Muscle of back (tissue), 11 donors: Measurements from ENCODE around the gene COL6A3. TPM values are rescaled to one million over a fixed set of nuclear protein-coding genes. Genes with fewer than 3 reads are reported as not detected.

Experiments used
- DNase-seq, 3 donors: peaks; one replicate each; pipeline versions ENCODE4 v3.0.0 to v3.0.0-alpha.2; 2013
- polyA plus RNA-seq, 10 donors: library from polyadenylated mRNA; unstranded; fragments of 120-200 nt; gene quantifications; one replicate each; pipeline ENCODE4 v1.2.1, GENCODE V29; 2013; ENCODE audit not compliant: insufficient read length in 10 of 10

Gene COL6A3
- polyA plus RNA-seq, 10 donors: 229 to 489 (median 278) TPM

DNA sequence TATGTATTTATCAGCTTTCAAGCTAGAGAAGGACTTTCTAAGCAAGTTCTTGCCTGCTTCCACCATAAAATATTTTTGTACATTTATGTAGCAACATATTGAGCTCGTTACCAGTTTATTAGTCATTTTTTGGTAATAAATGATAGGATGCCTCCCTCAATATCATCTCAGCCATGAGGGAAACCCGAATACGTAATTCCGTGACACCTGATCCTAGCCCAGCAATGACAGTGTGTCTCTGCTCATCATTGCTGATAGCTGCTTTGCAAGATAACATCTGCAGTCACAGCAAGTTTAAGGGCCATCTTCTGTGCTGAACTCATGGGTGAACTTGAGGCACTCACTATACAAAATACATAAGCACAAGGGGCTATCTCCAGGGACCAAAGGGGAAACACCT lies 62.2 kb downstream of the COL6A3 start:
- DNase-seq: no peak

DNA sequence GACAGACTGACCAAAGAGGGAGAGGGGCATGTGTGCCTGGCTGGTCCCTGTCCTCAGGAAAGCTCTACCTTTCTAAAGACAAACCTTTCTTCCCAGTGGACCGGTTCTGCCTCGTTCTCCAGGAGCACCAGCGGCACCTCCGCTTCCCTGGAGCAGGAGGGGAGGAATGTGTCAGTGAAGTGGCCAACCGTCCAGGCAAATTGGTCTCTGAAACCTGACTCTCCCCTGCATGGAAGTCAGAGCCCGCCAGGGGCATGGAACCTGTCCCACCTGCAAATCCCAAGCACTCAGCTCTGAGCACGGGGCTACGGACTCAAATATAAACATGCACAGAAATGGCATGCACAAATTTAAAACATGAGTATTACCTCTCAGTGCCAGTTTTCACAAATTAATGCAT lies 62.9 kb downstream of the COL6A3 start:
- DNase-seq: no peak

DNA sequence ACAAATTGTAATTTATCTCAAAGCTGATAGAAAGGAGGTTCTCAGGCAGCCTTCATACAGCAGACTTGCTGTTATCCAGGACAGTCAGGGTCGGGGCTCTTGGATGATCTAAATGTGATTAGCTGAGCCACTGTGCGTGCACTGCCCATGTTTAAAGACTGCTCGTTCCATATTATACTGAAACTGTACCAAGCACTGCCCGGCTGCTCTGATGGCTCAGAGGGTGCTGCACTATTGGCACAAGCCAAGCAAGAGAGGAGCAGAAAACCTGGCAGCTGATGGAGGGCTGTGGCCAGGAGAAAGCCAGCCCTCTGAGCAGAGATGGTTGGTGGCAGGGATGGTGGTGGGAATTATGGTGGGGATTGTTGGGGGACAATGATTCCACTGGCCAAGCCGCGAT lies 63.4 kb downstream of the COL6A3 start:
- DNase-seq: no peak

DNA sequence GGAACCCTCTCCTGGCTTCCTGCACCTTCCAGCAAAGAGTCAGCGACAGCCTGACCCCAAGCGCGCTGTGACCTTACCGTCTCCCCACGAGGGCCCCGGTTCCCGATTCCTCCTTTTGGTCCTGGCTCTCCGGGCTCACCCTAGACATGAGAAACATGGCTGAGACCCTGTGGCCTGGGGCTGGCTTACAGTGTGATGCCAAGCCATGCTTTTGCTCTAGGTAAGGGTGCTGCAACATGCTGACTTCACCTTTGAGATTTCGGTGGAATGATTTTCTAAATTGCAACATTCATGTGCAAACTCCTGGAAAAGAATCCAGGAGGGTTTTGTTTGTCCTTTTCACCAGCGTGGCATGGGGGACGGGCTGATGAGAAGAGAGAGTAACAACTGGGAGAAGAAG lies 63.9 kb downstream of the COL6A3 start:
- DNase-seq: no peak

DNA sequence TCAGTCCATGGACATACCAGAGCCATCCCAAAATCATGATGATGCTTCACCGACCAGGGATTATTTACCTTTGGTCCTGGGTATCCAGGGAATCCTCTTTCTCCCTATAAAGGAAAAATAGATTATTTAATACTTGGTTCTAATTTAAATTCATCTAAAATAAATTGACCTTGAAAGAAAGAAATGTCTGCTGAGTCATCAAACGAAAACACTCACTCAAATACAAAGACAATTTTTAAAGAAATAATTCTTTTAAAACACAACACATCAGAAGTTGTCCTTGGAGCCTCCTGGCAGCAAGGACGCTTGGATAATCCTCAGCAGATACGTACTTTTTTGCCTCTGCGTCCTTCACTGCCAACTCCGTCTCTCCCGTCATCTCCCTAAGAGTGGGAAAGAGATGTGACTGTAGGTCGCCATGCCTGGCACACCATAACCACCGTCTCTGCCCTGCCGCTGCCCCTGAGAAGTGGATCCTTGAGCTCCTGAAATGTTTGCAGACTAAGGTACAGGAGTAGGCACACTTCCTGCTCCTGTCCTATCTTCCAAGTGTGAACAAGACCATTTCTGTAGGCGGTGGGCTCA lies 65.6 kb downstream of the COL6A3 start:
- DNase-seq: no peak

DNA sequence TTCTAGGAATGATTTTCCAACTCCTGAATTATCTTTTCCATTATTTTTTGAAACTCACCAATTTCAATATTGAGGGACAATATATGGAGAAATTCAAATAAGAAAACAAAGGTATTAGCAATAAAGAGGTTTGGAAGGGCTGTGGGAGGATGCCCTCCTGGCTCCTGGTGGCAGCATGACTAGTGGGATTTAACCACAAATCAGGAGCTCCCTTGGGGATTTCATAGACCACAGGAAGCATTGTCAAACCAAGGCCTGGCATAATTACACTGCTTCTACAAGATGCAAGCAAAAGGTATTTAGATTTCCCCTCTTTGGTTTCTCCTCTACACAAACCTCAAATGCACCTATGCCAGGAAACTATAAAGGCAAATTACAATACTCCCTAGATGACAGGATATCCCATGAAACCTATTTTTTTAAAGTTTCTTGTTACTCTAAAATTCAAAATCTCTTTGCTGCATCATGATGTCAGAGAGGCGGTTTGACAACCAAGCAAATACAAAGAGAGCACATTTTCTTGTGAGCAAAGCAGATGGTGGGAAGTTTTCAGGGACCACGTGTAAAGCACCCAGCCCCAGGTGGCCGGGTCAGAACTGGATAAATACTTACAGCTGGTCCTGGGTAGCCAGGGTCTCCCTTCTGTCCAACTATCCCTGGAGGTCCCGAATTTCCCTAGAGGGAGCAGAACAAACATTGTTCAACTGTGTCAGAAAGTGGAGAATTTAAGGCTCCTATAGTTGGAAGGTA lies 67.9 kb downstream of the COL6A3 start:
- DNase-seq: no peak

DNA sequence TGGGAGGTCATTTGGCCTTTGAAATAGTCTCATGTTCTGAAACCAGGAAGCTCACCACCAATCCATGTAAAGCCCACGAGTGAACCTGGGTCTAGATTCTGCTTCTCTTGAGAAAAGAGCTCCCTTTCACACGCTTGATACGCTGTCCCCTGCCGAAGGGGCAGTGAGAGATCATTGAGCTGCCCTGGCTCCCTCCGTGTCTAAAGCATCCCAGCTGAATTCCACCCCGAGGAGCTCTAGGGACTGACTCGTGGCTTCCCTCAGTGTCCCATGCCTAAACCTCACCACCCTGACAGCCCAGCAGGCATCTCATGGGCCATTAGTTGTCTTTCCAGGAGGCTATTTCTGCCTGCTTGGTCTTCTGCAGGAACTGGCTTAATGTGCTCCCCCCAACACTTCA lies 68.6 kb downstream of the COL6A3 start:
- DNase-seq: no peak

DNA sequence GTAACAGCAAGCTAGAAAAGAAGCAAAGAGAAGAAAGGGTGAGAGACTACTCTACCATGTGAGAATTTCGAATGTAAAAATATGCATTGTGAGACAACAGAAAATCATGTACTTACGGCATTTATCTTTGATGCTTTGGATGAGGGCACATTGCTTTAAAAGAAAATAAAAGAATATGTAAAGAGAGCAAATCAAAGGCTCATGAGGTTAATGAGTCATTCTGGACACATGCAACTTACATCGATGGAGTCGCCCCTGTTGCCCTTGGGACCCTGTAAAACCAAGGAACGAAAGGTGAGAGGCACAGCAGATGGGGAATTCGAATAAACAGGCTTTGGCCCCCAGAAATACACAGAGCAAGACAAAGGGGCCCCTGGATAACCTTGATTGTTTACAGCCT lies 69.0 kb downstream of the COL6A3 start:
- DNase-seq: no peak

DNA sequence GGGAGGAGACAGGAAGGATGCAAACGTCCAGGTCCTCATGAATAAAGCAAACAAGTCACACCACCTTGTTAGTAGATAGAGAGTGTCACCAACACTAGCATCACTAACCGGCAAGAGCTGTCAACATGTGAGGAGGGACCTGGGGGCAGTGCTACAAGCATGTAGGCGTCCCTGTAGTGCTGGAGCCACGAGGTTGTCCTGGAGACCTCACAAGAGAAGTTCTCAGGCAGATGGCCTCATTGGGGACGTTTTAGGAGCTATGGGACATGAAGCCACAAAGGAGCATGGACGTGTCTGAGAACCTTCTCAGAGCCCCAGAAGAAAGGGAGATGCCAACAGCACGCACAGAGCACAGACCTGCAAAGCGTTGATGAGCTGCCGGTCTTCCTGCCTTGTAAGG lies 70.0 kb downstream of the COL6A3 start:
- no peak for DNase-seq

DNA sequence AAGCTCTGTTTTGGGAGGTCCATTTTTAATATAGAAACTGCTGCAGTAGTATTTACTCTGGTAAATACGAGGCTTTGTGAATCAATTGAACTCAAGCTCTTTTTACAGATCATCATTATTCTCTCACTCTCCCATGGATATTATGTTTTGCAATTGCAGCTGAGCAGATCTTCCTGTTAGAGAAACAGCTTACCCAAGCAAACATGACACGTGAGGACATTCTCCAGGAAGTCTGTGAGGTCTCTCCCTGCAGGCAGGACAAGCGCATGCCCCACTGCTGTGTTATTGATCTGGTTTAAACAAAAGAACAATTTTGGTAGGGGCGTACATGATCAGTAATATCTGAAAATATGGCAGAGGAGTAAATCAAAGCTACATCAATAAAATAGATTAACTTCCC lies 72.1 kb downstream of the COL6A3 start:
- DNase-seq: no peak

DNA sequence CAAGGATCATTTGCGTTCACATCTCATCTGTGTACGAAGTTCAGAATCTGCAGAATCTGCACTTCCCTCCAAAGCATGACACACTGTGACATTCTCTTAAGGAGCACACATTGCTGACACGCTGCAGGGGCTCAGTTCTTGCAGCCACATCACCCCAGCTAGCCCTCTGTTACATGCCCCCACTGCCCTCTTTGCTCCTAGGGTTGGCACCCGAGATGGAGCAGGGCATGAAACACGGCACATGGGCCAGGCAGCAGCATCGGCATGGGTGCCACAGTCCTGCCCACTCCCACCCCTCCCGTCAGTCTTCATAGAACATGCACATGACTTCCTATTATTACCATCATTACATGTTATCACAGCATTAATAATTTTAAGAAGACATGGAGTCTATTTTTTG lies 76.4 kb downstream of the COL6A3 start:
- no peak for DNase-seq

DNA sequence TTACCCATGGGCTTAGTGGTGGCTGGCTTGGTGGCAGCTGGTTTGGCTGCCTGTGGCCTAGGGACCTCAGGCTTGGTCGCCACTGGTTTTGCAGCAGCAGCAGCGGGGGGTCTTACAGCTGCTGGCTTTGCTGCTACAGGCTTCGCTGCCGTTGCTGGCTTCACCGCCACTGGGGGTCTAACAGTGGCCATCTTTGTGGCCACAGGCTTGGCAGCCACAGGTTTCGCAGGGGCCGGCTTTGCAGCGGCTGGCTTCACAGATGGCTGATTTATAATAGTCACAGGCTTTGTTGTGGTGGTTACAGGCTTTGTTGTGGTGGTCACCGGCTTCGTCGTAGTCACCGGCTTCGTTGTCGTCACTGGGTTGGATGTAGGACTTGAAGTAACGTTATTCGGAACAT lies 77.8 kb downstream of the COL6A3 start:
- no peak for DNase-seq

DNA sequence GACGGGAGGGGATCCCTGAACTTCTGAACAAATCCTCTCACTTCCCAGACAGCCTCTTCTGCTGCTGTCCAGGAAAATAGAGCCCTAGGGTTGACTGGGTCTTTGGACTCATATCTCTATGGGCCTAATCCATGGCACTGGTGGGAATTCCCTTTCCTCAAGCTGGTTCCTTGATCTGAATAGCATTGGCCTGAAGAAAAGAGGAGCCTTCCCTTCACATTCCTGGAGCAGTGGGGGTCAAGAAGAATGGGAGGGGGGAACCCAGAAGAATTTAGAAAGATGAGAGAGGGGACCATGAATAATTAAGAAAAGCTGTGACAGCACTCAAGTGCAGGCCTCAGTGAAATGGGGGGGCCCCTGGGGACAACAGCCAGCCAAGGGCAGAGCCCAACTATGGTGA lies 80.2 kb downstream of the COL6A3 start:
- no peak for DNase-seq

DNA sequence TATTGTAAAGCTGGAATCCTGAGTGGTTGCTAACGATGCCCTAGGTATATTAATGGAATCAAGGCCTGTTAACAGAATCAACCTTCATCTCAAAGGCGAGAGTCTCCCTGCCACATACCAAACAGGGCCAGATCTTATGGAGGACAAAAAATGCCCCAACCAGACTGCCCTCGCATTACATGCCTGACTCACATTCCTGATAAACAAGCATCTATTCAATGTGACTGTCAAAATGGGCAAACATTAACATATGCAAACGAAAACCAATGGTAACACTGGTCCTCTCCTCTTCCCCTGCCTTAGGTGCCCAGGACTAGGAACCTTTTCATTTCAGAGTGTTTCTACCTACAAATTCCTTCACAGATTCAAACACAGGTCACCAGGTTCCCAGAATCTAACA lies 83.4 kb downstream of the COL6A3 start:
- no peak for DNase-seq

DNA sequence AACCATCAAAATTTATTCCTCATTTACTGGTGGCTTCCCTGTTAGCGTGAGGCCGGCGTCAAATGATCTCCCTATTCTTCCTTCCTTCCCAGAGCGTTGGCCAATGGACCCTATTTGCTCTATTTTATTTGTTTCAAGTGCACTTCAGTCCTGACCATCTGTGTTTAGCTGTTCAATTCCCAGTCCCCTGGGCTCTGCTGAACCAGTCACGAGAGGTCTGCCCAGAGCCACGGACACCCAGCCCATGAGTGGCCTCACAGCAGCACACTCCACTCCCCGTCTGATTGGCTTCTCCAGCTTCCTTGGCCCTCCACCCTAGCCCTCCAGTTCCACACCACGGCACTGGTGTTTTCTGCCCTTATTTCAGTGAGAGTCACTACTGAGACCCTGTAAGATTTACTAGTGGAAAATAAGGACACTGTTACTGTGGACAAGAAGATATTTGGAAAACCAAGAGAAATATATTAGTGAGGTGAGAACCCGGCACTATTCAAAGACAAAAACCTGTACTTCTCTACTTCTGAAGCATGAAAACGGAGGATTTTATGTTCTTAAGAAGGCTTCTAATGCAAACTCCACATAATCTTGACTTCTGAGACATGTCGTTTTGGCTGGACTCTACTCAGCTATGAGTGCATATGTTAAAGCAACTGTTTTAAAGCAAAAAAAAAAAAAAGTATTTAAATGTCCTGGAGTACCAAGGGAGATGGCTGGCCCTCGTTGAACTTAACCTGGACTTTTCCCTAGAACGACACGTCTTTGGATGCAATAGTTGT lies 86.6 kb downstream of the COL6A3 start:
- peak in 1 of 3 donors; percentile 66 for DNase-seq

DNA sequence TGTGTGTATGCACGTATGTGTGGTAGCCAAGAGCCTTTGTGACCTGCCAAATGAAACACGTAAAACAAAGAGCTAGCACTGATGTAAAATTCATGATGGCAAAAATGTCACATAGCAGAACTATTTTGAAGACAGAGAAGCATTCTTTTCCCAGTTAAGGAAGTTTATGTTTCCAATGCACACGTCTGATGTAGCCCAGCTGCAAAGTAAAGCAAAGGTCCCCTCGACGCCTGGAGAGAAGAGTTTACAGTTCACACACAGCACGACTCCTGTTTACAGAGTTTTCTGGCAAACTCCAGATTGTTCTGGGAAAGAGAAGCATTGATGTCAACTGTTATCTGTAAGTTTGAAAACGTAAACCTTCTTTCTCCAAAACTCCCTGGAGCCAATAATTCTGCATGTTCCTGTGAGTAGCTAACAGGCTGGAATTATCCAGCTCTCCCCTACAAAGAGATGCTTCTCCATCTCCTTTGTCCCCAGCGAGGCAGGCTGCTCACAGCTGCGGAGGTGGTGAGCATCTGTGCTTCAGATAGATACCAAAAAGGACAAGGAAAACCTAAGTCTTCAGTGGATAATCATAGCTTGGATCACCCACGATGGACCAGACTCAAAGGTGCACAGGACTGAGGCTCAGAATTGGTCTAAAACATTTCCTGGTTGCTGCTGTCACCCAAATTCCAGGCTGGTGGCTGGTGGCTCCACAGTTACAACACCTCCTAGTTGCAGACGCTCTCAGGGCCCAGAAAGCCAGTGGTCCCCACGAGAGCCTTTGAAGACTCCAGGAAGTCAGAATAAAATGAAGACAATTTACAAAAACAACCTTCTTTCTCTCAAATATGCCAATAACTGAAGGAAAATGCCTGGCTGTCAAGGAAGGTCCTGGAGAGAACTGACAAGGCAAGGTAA lies 87.4 kb downstream of the COL6A3 start:
- peak in 2 of 3 donors; percentile 80 to 91 for DNase-seq

DNA sequence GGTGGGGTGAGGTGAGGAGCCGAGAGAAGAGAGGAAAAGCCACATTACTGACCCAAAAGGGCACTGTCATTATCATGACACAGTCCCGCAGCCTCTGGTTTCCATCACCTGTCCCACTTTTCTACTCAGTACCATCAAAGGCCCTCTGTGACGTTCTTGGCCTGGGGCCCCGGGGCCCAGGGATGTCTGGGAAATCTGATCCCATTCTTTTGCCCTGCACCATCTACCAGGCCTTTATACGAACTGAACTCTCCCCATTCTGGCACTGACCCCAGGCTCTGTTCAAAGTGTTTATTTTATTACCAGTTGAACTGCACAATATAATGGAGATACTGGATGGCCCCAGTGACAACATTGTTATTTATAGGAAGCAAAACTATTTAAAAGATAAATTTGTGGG lies 89.1 kb downstream of the COL6A3 start:
- DNase-seq: peak in 1 of 3 donors; percentile 40

DNA sequence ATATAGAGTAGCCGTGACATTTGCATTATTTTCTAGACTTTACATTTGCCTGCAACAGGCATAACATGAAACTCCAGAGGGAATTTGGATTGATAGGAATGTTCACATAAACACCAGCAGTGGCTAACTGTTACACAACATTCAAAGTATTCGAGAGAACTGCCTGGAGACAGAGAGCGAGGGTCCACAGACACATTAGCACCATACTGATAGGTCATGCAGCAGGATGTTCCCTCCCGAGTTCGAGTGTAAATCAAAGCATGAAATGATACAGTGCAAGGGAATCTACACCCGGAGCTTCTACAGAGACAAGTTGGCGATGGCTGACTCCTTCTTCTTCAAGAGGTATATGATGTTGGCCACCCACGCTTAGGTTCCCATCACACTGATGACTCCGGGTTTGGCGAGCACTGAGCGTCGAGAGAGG lies 89.5 kb downstream of the COL6A3 start:
- peak in 1 of 3 donors; percentile 55 for DNase-seq

DNA sequence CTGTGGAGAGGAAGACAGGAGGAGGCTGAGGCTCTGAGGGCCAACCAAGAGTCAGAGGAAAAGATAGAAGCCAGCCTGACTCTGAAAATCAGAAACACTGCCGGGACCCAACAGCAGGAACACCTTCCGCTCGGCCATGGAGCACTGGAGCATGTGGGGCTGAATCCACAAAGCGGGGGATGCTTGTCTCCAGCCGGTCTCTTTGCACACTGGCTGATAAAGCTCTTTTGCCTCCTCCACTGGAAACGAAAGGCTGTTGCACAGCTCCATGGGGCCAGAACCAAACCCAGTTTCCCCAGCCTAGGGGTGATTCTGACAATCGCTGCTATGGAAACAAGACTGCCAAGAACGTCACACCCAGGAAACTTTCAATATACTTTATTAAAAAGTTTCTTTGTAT lies 90.3 kb downstream of the COL6A3 start:
- DNase-seq: no peak

DNA sequence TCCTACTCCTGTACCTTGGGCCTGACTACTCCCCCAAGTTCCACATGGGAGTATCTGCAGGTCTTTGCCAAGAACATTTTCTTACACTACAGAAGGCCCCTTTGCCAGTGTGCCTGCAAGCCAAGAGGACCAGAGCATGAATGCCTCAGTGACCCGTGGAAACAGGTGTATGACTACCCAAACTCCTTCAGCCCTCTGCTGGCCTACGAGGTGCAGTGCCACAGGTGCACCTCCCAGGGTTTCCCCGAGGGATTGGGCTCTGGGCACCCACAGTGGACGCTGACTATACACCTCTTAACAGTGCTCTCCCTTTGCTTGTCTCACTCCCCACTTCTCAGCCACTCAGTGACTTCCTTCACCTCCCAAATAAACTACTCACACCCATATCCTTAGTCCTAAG lies 91.4 kb downstream of the COL6A3 start:
- no peak for DNase-seq

DNA sequence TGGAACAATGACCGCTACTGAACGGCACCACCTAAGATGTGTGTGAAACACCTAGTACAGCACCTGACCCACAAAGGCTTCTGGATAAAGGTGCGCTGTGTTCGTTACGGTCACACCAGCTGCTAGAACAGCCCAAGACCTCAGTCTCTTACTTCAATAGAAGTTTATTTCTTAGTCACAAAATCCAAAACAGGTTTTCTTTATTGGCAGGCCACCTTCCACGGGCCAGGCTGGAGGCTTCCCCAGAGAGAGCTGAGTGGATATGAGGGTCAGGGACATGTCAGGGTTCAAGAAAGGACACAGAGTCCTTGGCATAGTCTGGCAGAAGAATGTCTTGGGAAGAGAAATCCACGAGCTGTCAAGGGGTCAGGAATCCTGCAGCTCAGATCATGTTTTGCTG lies 92.2 kb downstream of the COL6A3 start:
- DNase-seq: no peak
